MCF 10A (cell line): Measurements from ENCODE around the gene POU3F3. TPM values are rescaled to one million over a fixed set of nuclear protein-coding genes. Genes with fewer than 3 reads are reported as not detected.

Experiments used
- BruUV-seq: library from RNA; stranded (reverse); fragments of 400-500 nt; replicated peaks from 2 replicates; lab custom pipeline; 2021; lab: Mats Ljungman, UMichigan
- CTCF ChIA-PET: fragments of 300-600 bp; sonication (Branson Sonifier 250); formaldehyde crosslinking; extraction: SDS; loops from one replicate; lab custom pipeline; 2021; ENCODE audit warnings: antibody characterized with exemption, inconsistent platforms; lab: Yijun Ruan, JAX
- POLR2A ChIA-PET: fragments of 300-600, 350-650 bp; sonication (Branson Sonifier 250); formaldehyde crosslinking; extraction: SDS; loops from one replicate; lab custom pipeline; 2020; ENCODE audit warnings: antibody characterized with exemption, inconsistent platforms; lab: Yijun Ruan, JAX
- DNase-seq: peaks from one replicate; pipeline ENCODE4 v3.0.0-alpha.2; 2018; ENCODE audit not compliant: unreplicated experiment
- H3K27ac Mint-ChIP-seq: one replicate; pipeline ENCODE4 v1.8.0; 2022; ENCODE audit warnings: mild to moderate bottlenecking, low read depth, mixed read lengths; ENCODE audit not compliant: unreplicated experiment
- H3K27me3 Mint-ChIP-seq: one replicate; pipeline ENCODE4 v1.8.0; 2022; ENCODE audit warnings: mixed read lengths; ENCODE audit not compliant: insufficient read depth, unreplicated experiment
- H3K36me3 Mint-ChIP-seq: one replicate; pipeline ENCODE4 v1.8.0; 2022; ENCODE audit warnings: mild to moderate bottlenecking, moderate library complexity, mixed read lengths; ENCODE audit not compliant: insufficient read depth, unreplicated experiment
- H3K4me1 Mint-ChIP-seq: one replicate; pipeline ENCODE4 v1.8.0; 2022; ENCODE audit warnings: mixed read lengths; ENCODE audit not compliant: insufficient read depth, unreplicated experiment
- H3K4me3 Mint-ChIP-seq: one replicate; pipeline ENCODE4 v1.8.0; 2022; ENCODE audit warnings: mild to moderate bottlenecking, moderate library complexity, mixed read lengths; ENCODE audit not compliant: unreplicated experiment
- H3K9me3 Mint-ChIP-seq: one replicate; pipeline ENCODE4 v1.8.0; 2022; ENCODE audit warnings: mixed read lengths; ENCODE audit not compliant: unreplicated experiment
- CTCF ChIP-seq: fragments of 200-600 bp; IDR thresholded peaks from one replicate; pipeline ENCODE4 v1.8.0; 2022; ENCODE audit warnings: antibody characterized with exemption, mild to moderate bottlenecking; ENCODE audit not compliant: unreplicated experiment
- intact Hi-C: fragments of 100-400 bp; cut with micrococcal nuclease; formaldehyde crosslinking; loops from 2 replicates; pipeline ENCODE4 v1.14.1; 2022
- total RNA-seq: library from RNA; stranded (reverse); gene quantifications from 2 replicates; pipeline ENCODE4 v1.2.3, GENCODE V29; 2022

Gene POU3F3
- total RNA-seq, 1 experiment from 2014 or later = not detected

- BruUV-seq = no TSS peak
- intact Hi-C loops = no loop called here
- Mint-ChIP-seq H3K27me3 (peaks cover 17% of the 10 kb centered on the region), H3K36me3 (no peaks in the 10 kb centered on the region), H3K4me3 (no peak overlapping the region), H3K4me1 (no peaks in the 10 kb centered on the region), H3K9me3 (no peaks in the 10 kb centered on the region), H3K27ac (no peak overlapping the region)
- TF ChIP-seq CTCF = no peak
- ChIA-PET CTCF (interaction anchor here (0.7 to 1.4 kb wide), 6 partner anchors 8 to 35 kb away, joined by 3 to 6 read pairs (median 4); no protein-coding TSS in a partner anchor), POLR2A (no interaction called here)
- DNase-seq = no peak
These were observed 4.4 kb downstream of the POU3F3 start for GRCh38 chr2:104858006-104858978.

GRCh38 chr2:104859291-104859765 is 5.4 kb downstream of the POU3F3 start:
- H3K4me3 Mint-ChIP-seq = no peak overlapping the region
- no peaks in the 10 kb centered on the region for H3K4me1 Mint-ChIP-seq
- DNase-seq = no peak
- no peak overlapping the region for H3K27ac Mint-ChIP-seq
- POLR2A ChIA-PET = no interaction called here
- no TSS peak for BruUV-seq
- no peak for TF ChIP-seq CTCF
- no peaks in the 10 kb centered on the region for H3K36me3 Mint-ChIP-seq
- peaks cover 7% of the 10 kb centered on the region for H3K27me3 Mint-ChIP-seq
- intact Hi-C loops = no loop called here
- H3K9me3 Mint-ChIP-seq = no peaks in the 10 kb centered on the region
- CTCF ChIA-PET = interaction anchor here (0.6 to 2.6 kb wide), 5 partner anchors 9 to 1572 kb away, joined by 3 to 17 read pairs (median 6); no protein-coding TSS in a partner anchor

GRCh38 chr2:104859766-104860450 is 6.0 kb downstream of the POU3F3 start:
- intact Hi-C loops = no loop called here
- POLR2A ChIA-PET = no interaction called here
- Mint-ChIP-seq H3K36me3 (no peaks in the 10 kb centered on the region), H3K4me3 (no peak overlapping the region), H3K27me3 (peaks cover 4% of the 10 kb centered on the region), H3K4me1 (no peaks in the 10 kb centered on the region), H3K27ac (no peak overlapping the region), H3K9me3 (no peaks in the 10 kb centered on the region)
- no peak for DNase-seq
- BruUV-seq = no TSS peak
- no peak for TF ChIP-seq CTCF
- CTCF ChIA-PET = interaction anchor here (0.6 to 2.6 kb wide), 5 partner anchors 10 to 1572 kb away, joined by 3 to 17 read pairs (median 3); no protein-coding TSS in a partner anchor

GRCh38 chr2:104860451-104860790 is 6.5 kb downstream of the POU3F3 start:
- H3K27me3 Mint-ChIP-seq = peaks cover 8% of the 10 kb centered on the region
- H3K4me3 Mint-ChIP-seq = no peak overlapping the region
- intact Hi-C loops = no loop called here
- H3K36me3 Mint-ChIP-seq = no peaks in the 10 kb centered on the region
- DNase-seq = no peak
- no peaks in the 10 kb centered on the region for H3K4me1 Mint-ChIP-seq
- no TSS peak for BruUV-seq
- no peak for TF ChIP-seq CTCF
- H3K9me3 Mint-ChIP-seq = no peaks in the 10 kb centered on the region
- H3K27ac Mint-ChIP-seq = no peak overlapping the region
- ChIA-PET POLR2A (no interaction called here), CTCF (interaction anchor here (0.6 to 2.6 kb wide), 5 partner anchors 10 to 1582 kb away, joined by 3 to 17 read pairs (median 4); no protein-coding TSS in a partner anchor)
